ENCODE results near the gene RNU5D-1.

RNU5D-1 gene

DNA sequence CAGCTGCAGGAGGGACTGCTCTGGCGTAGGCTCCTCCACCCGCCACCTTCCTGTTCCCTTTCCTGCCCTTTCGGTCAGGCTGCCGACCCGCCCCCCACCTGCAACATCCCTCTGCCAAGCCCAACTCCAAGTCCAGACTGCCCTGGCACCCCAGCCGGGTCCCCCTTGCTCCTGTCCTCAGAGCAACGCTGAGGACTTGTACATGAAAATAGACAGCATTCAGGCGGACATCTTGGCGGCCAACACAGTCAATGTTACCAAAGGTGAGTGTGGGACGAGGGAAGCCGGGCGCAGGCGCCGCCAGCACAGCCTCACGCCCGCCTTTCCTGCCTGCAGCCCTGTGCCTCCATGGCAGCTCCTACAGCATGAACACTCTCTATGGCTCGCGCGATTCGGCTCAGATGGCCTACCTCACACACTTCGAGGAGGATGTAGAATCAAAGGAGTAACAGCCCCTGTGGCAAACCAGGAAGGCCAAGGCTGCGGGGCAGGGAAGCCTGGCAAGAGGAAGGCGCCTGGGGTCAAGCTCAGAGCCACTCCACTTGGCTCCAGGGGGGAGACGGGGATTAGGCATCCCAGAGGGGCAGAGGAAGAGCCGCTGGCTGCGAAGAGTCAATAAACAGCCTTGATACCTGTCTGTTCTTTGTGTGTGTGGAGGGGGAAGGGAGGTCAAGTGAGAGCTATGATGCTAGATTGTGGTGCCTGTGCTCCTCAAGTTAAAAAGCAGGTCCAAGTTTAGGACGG is 5.8 kb downstream of the RNU5D-1 start:
- no peak overlapping the region for H3K4me3 ChIP-seq (ENCODE audit: low read depth, low read length)
- DNase-seq (ENCODE audit: low read depth) = no peak
- TF ChIP-seq CTCF (IDR thresholded peaks at IDR 0.05; ENCODE audit: control insufficient read depth, extremely low read depth, insufficient read depth) = no peak

DNA sequence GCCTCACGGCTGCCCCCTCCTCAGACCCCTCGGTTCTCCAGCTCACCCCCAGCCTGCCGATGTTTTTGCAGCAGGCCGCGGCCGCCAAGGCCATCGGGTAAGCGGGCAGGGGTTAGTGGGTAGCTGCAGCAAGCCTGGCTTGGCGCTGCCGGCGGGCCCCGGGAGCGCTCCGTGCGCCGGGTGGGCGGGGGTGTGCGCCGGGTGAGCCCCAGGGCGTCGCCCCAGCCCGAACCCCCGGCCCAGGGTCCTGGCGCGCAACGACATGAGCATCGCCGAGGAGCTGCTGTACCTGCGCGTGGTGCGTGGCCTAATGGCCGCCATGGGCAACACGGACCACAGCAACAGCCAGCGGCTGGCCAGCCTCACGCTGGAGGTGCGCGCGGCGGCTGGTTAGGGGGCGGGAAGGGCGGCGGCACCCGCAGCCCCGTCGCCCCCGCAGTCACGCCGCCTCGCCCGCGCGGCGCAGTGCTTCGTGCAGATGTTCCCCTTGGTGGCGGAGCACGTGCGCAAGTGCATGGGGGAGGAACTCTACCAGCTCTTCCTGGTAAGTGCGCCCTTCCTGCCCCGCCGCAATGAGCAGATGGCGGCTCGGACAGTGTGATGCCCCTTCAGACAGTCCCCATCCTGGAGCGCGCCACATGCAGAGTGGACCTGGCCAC is 6.5 kb downstream of the RNU5D-1 start:
- TF ChIP-seq CTCF (IDR thresholded peaks at IDR 0.05; ENCODE audit: control insufficient read depth, extremely low read depth, insufficient read depth) = no peak
- no peak overlapping the region for H3K4me3 ChIP-seq (ENCODE audit: low read depth, low read length)
- DNase-seq (ENCODE audit: low read depth) = no peak

DNA sequence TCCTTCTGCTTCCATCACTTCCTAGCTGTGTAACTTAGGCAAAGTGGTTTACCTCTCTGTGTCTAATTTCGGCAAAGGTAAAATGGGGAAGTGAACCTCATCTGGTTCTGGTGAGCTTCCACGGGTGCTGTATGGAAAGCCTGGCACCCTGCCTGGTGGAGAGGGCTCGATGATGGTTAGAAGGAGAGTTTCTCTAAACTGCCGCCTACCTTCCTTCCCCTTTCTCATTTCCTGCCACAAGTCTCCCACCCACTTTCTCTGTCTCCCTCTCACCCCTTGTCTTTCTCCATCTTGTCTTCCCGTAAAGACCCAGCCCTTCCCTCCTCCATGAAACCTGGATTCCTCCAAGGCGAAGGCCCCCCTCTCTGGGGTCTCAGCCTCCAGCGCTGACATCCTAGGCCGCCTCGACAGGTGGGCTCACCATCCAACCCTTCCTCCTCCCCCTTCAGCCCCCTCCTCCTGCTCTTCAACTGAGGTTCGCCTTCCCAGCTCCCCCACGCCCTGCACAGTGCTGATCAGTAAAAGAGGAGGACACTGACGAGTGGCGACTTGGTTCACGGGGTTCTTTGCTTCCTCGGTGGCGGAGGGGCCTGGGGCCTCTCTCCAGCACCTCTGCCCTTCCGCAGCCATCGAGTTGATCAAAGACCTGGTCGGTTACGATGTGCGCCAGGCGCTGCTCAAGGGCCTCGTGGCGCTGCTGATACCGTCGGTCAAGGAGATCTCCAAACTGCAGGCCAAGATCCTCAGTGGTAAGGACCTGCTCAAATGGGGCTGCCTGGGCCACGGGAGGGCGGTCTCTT is 7.3 kb downstream of the RNU5D-1 start:
- DNase-seq (ENCODE audit: low read depth) = no peak
- TF ChIP-seq CTCF (IDR thresholded peaks at IDR 0.05; ENCODE audit: control insufficient read depth, extremely low read depth, insufficient read depth) = no peak
- H3K4me3 ChIP-seq (ENCODE audit: low read depth, low read length) = no peak overlapping the region

DNA sequence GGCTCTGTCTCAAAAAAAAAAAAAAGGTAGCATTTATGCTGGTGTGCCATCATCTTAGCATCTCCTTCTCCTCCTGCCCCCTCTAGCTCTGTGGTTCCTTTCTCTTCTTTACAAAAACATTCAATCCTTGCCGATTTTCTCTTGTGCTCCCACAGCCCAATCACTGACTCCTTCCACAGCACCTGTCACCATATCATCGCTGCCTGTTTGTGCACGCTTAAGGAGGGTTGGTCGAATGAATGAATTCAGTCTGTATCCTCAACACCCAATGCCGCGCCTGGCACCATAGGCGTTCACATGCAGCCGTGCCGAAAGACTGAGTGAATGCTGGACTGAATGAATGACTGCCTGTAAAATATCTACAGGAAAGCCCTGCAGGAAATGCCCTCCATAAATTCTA is 7.9 kb downstream of the RNU5D-1 start:
- no peak overlapping the region for H3K4me3 ChIP-seq (ENCODE audit: low read depth, low read length)
- DNase-seq (ENCODE audit: low read depth) = no peak
- no peak for TF ChIP-seq CTCF (IDR thresholded peaks at IDR 0.05; ENCODE audit: control insufficient read depth, extremely low read depth, insufficient read depth)

- no peak overlapping the region for H3K4me3 ChIP-seq (ENCODE audit: low read depth, low read length)
- DNase-seq (ENCODE audit: low read depth) = peak; percentile 86
- TF ChIP-seq CTCF (IDR thresholded peaks at IDR 0.05; ENCODE audit: control insufficient read depth, extremely low read depth, insufficient read depth) = no peak
Observed at GRCh38 chr1:44721485-44722361, 9.2 kb downstream of the RNU5D-1 start.

DNA sequence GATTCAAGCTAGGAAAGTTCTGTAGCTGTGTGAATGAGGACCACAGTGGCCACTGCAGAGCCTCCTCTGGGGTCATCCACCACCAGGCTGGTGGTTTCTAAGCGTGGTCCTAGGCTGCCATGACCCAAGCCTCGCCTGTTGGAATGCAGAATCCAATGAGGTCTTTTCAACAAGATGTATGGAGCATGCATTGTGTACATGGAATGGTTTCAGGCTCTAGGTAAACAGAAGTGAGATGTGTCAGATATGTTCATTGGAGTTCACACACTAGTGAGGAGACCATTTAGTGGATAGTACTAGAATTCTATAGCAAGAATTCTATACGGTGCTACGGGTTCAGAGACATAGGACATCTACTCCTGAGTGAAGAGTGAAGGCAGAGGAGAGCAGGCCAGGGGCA is 10.7 kb downstream of the RNU5D-1 start:
- TF ChIP-seq CTCF (IDR thresholded peaks at IDR 0.05; ENCODE audit: control insufficient read depth, extremely low read depth, insufficient read depth) = no peak
- no peak overlapping the region for H3K4me3 ChIP-seq (ENCODE audit: low read depth, low read length)
- DNase-seq (ENCODE audit: low read depth) = no peak

Measured in LNCaP clone FGC (cell line).